HEK293T (cell line): ENCODE measurements around the gene KCTD10.
"Not testable (repeated sequence)": the region's sequence is repeated elsewhere in the genome, so short reads cannot be mapped to it uniquely, and the experiment has no call there.

Experiments
- CTCF ChIA-PET: fragments of 350-600 bp; formaldehyde crosslinking; extraction: SDS; loops from one replicate; lab custom pipeline; 2021; ENCODE audit warnings: antibody characterized with exemption, inconsistent platforms; lab: Yijun Ruan, JAX
- POLR2A ChIA-PET: fragments of 350-600 bp; formaldehyde crosslinking; extraction: SDS; loops from one replicate; lab custom pipeline; 2020; ENCODE audit warnings: antibody characterized with exemption, inconsistent platforms; lab: Yijun Ruan, JAX
- DNase-seq: peaks from one replicate; pipeline ENCODE4 v3.0.0; 2012; ENCODE audit warnings: mixed read lengths; ENCODE audit errors: extremely low spot score
- ARNT ChIP-seq: fragments of 450-650 bp; IDR thresholded peaks from 2 replicates; pipeline ENCODE4 v1.6.1; 2017; ENCODE audit warnings: mild to moderate bottlenecking
- BHLHE40 ChIP-seq: fragments of 450-650 bp; IDR thresholded peaks from 2 replicates; pipeline ENCODE4 v1.6.1; 2016; ENCODE audit warnings: mild to moderate bottlenecking, moderate library complexity, borderline replicate concordance
- CTBP1 ChIP-seq: fragments of 450-650 bp; IDR thresholded peaks from 2 replicates; pipeline ENCODE4 v1.6.1; 2016; ENCODE audit warnings: borderline replicate concordance
- ELF4 ChIP-seq: fragments of 450-650 bp; IDR thresholded peaks from 2 replicates; pipeline ENCODE4 v1.6.1; 2017; ENCODE audit warnings: antibody characterized with exemption
- FOXA1 ChIP-seq: fragments of 450-650 bp; IDR thresholded peaks from 2 replicates; pipeline ENCODE4 v1.6.1; 2016; ENCODE audit warnings: mild to moderate bottlenecking
- FOXK2 ChIP-seq: fragments of 450-650 bp; IDR thresholded peaks from 2 replicates; pipeline ENCODE4 v1.6.1; 2016; ENCODE audit warnings: mild to moderate bottlenecking
- FOXM1 ChIP-seq: fragments of 450-650 bp; IDR thresholded peaks from 2 replicates; pipeline ENCODE4 v1.6.1; 2017; ENCODE audit warnings: mild to moderate bottlenecking, borderline replicate concordance
- HDGF ChIP-seq: fragments of 450-650 bp; IDR thresholded peaks from 2 replicates; pipeline ENCODE4 v1.6.1; 2017; ENCODE audit warnings: antibody characterized with exemption, borderline replicate concordance
- L3MBTL2 ChIP-seq: fragments of 450-650 bp; conservative IDR thresholded peaks from 2 replicates; pipeline ENCODE4 v1.6.1; 2016; ENCODE audit warnings: mild to moderate bottlenecking
- LEF1 ChIP-seq: fragments of 450-650 bp; IDR thresholded peaks from 2 replicates; pipeline ENCODE4 v1.6.1; 2017; ENCODE audit warnings: mild to moderate bottlenecking, borderline replicate concordance
- NFRKB ChIP-seq: fragments of 450-650 bp; IDR thresholded peaks from 2 replicates; pipeline ENCODE4 v1.6.1; 2016; ENCODE audit warnings: mild to moderate bottlenecking, moderate library complexity
- SP1 ChIP-seq: fragments of 450-650 bp; IDR thresholded peaks from 2 replicates; pipeline ENCODE4 v1.6.1; 2017
- SUZ12 ChIP-seq: fragments of 450-650 bp; IDR thresholded peaks from 2 replicates; pipeline ENCODE4 v1.6.1; 2016; ENCODE audit warnings: mild to moderate bottlenecking
- TARDBP ChIP-seq: fragments of 450-650 bp; IDR thresholded peaks from 2 replicates; pipeline ENCODE4 v1.6.1; 2016
- ZNF384 ChIP-seq: fragments of 450-650 bp; IDR thresholded peaks from 2 replicates; pipeline ENCODE4 v1.6.1; 2016
- TF ChIP-seq, protein P1 (sequence below): fragments of 450-650 bp; IDR thresholded peaks from 2 replicates; pipeline ENCODE4 v1.6.1; 2016

Gene KCTD10

DNA sequence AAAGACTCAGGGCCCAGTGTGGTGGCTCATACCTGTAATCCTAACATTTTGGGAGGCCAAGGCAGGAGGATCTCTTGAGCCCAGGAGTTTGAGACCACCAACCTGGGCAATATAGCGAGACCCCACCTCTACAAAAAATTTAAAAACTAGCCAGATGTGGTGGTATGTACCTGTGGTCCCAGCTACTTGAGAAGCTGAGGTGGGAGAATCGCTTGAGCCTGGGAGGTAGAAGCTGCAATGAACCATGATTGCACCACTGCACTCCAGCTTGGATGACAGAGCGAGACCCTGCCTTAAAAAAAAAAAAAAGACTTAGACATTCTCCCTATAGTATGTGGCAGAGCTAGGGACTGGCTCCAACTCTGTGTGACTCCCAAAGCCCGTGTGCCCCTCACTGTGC lies 3.3 kb upstream of the KCTD10 start:
- POLR2A ChIA-PET, result no interaction called here
- DNase-seq, result no peak
- no peak for TF ChIP-seq ZNF384
- no peak for TF ChIP-seq HDGF
- no peak for TF ChIP-seq NFRKB
- no peak for TF ChIP-seq SP1
- TF ChIP-seq ARNT, result no peak
- CTCF ChIA-PET, result no interaction called here

- TF ChIP-seq SUZ12 (no peak), CTBP1 (no peak), SP1 (no peak), L3MBTL2 (no peak), BHLHE40 (no peak), ARNT (no peak), ELF4 (no peak)
- no peak for DNase-seq
- POLR2A ChIA-PET, result no interaction called here
- CTCF ChIA-PET, result no interaction called here
Observed at GRCh38 chr12:109479761-109480160, 2.7 kb upstream of the KCTD10 start.

DNA sequence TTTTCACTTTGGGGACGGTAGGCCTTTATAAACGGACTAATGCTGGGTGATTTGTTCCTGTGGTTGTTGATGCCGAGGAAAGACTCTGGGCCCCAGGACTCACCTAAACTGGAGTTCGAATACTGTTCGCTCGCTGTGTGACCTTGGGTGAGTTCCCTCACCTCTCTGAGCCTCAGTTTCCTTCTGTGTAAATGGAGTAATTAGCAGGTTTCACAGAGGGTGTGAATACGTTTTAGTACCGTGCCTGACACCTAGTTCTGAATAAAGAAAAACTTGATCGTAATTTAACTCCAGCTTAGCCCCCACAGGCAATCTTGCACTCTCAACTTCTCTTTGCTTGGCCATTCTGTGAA lies 839 bp upstream of the KCTD10 start:
- DNase-seq, result no peak
- no peak for TF ChIP-seq TARDBP
- TF ChIP-seq BHLHE40, result no peak
- TF ChIP-seq ELF4, result no peak
- no peak for TF ChIP-seq LEF1
- TF ChIP-seq SP1, result no peak
- CTCF ChIA-PET, result no interaction called here
- POLR2A ChIA-PET, result interaction anchor here (1.2 kb wide), 1 partner anchor 9 kb away, joined by 4 read pairs; no protein-coding TSS in a partner anchor

GRCh38 chr12:109476807-109477184 lies 304 bp downstream of the KCTD10 start:
- POLR2A ChIA-PET, result interaction anchor here (1.0 to 1.2 kb wide), 3 partner anchors 8 to 44 kb away, joined by 4 to 6 read pairs (median 5); no protein-coding TSS in a partner anchor
- DNase-seq, result no peak

DNA sequence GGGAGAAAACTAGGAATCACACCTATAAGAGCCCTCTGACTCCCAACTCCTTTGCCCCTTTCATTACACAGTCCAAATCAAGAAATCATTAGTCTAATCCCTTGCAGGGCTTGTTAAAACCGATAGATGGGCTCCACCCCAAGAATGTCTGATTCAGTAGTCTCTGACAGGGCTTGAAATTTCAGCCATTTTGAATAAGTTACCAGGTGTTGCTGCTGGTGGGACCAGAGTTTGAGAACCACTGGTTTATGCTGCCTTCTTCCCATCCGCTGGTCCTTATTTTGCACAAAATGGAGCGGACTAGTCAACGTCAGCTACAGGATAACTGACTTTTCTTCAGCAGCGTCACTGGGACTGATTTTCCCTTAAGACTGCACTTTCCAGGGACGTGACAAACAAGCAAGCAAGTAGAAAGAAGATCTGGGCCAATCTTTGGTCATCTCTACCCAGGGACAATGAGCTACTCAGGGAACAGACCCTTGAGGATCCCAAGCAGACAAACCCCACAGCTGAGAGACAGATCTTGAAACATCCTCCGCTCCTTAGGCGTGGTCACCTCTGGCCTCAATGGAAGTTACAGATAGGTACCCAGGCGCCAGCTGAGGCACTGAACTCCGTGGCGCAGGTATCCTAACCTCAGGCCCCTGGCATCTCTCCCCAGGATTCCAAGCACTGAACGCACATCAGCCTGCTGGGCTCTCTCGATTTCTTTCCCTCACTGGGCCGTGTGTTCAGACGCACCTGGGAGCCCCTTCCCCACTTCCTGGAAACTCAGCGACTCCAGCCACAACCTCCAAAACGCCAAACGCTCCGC lies 900 bp downstream of the KCTD10 start:
- ChIA-PET POLR2A (no interaction called here), CTCF (no interaction called here)
- no peak for DNase-seq
- TF ChIP-seq FOXA1 (no peak), SP1 (no peak), LEF1 (no peak), CTBP1 (no peak), BHLHE40 (no peak), FOXK2 (no peak), NFRKB (no peak), L3MBTL2 (no peak), HDGF (no peak), TARDBP (no peak)

More at GRCh38 chr12:109476807-109477184, 304 bp downstream of the KCTD10 start:
- TF ChIP-seq HDGF (no peak), LEF1 (no peak), CTBP1 (no peak), SUZ12 (no peak), BHLHE40 (no peak), NFRKB (no peak), FOXK2 (no peak), ARNT (no peak), ELF4 (no peak), FOXA1 (no peak), TARDBP (no peak), ZNF384 (no peak)
- TF ChIP-seq, protein P1, sequence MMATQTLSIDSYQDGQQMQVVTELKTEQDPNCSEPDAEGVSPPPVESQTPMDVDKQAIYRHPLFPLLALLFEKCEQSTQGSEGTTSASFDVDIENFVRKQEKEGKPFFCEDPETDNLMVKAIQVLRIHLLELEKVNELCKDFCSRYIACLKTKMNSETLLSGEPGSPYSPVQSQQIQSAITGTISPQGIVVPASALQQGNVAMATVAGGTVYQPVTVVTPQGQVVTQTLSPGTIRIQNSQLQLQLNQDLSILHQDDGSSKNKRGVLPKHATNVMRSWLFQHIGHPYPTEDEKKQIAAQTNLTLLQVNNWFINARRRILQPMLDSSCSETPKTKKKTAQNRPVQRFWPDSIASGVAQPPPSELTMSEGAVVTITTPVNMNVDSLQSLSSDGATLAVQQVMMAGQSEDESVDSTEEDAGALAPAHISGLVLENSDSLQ, result no peak
- CTCF ChIA-PET, result no interaction called here

- no peak for DNase-seq
- ChIA-PET CTCF (no interaction called here), POLR2A (no interaction called here)
- TF ChIP-seq FOXK2, result no peak
- no peak for TF ChIP-seq SP1
- TF ChIP-seq HDGF, result no peak
- TF ChIP-seq SUZ12, result no peak
- no peak for TF ChIP-seq FOXM1
- no peak for TF ChIP-seq ELF4
- TF ChIP-seq L3MBTL2, result no peak
Observed at GRCh38 chr12:109475121-109475520, 2.0 kb downstream of the KCTD10 start.

DNA sequence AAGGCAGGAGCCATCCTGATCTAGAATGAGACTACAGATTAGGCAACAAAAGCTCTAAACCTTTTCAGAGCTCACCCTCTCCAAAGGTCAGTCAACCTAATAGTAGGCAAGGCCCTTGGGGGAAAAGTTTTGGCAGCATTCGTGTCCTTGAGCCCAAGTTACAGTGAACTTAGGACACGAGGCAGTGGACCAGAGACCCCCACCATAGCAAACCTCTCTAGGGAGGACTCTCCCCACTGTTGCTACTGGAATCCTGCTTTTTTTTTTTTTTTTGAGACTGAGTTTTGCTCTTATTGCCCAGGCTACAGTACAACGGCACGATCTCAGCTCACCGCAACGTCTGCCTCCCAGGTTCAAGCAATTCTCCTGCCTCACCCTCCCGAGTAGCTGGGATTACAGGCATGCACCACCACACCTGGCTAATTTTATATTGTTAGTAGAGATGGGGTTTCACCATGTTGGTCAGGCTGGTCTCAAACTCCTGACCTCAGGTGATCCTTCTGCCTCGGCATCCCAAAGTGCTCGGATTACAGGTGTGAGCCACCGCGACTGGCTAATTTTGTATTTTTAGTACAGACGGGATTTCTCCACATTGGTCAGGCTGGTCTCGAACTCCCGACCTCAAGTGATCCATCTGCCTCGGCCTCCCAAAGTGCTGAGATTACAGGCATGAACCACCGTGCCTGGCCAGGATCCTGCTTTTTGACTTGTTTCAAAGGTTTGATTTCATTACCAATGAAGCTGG lies 3.4 kb downstream of the KCTD10 start:
- CTCF ChIA-PET, POLR2A ChIA-PET, DNase-seq: not testable (repeated sequence)

- ChIA-PET POLR2A (no interaction called here), CTCF (interaction anchor here (1.7 kb wide), 1 partner anchor 40 kb away, joined by 6 read pairs; no protein-coding TSS in a partner anchor)
- TF ChIP-seq LEF1, result no peak
- TF ChIP-seq FOXA1, result no peak
- no peak for TF ChIP-seq L3MBTL2
- TF ChIP-seq ZNF384, result no peak
- no peak for TF ChIP-seq NFRKB
- TF ChIP-seq ELF4, result no peak
- TF ChIP-seq FOXK2, result no peak
- TF ChIP-seq, protein P1, result no peak
Observed at GRCh38 chr12:109473006-109473405, 4.1 kb downstream of the KCTD10 start.

More at GRCh38 chr12:109473006-109473405, 4.1 kb downstream of the KCTD10 start:
- no peak for DNase-seq
